Right lobe of liver (tissue), 4 donors: ENCODE results near the gene CFAP119.

Experiments used
- POLR2A ChIP-seq: fragments of 450-650 bp; IDR thresholded peaks from one replicate; pipeline ENCODE4 v1.6.1; 2017; ENCODE audit warnings: antibody characterized with exemption, mild to moderate bottlenecking
- TF ChIP-seq, protein P1 (sequence below), 4 donors: fragments of 200-600 bp in 3 of 4; fragments of 450-650 bp in 1 of 4; IDR thresholded peaks; one replicate each; pipeline versions ENCODE4 v1.5.1 to v1.8.0; 2016 to 2022; ENCODE audit warnings: antibody characterized with exemption in 4 of 4, mild to moderate bottlenecking in 2 of 4
- donor health status: DM: no; HTN: no; CAD: no.
- donor health status: DM: no; HTN: no; CAD: no.
- donor health status: DM: no; HTN: yes; CAD: no.

DNA sequence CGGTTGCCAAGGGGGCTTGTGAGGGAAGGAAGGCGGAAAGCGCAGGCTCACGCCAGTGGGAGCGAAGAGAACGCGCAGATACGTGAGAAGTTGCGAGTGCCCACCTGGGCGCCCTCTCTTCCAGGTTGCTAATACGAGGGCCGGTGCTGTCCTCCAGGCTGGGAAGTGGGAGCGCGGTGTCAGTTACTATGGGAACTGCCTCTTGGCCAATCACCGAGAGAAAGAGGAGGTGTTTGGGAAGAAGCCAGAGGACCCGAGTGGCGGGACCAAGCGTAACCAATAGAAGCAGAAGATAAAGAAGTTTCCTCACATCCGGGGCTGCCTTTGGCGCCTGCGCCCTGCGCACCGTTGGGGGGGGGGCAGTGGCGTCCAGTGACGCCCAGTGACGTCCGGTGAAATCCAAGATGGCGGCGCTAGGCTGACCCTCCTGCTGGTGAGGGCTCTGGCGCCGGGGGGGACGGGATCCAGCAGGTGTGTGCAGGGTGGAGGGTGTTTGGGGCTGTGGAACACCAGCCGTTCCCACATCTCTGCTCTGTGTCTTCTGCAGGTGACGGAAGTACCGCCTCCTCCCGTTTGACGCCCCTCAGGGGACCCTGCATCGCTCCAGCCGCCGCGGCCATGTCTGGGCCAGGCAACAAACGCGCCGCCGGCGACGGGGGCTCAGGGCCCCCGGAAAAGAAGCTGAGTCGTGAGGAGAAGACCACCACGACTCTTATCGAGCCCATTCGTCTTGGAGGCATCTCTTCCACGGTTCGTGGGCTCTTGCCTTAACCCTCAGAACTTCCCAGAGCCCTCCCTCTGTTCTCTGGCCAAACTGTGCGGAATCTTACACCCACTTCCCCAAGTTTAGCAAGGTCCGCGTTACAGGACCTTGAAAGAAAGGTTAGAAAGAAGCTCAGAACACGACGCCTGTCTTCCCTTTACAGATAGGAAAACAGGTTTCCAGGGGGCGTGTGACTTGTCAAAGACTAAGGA, at the start of gene CFAP119, which contains the start of gene RNF40:
- TF ChIP-seq, protein P1, sequence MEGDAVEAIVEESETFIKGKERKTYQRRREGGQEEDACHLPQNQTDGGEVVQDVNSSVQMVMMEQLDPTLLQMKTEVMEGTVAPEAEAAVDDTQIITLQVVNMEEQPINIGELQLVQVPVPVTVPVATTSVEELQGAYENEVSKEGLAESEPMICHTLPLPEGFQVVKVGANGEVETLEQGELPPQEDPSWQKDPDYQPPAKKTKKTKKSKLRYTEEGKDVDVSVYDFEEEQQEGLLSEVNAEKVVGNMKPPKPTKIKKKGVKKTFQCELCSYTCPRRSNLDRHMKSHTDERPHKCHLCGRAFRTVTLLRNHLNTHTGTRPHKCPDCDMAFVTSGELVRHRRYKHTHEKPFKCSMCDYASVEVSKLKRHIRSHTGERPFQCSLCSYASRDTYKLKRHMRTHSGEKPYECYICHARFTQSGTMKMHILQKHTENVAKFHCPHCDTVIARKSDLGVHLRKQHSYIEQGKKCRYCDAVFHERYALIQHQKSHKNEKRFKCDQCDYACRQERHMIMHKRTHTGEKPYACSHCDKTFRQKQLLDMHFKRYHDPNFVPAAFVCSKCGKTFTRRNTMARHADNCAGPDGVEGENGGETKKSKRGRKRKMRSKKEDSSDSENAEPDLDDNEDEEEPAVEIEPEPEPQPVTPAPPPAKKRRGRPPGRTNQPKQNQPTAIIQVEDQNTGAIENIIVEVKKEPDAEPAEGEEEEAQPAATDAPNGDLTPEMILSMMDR (IDR thresholded peaks at IDR 0.05) = no peak
- peak; percentile 67 for TF ChIP-seq POLR2A
